ENCODE measurements around the gene RNF126.

The RNF126 gene

GRCh38 chr19:690203-690602 is 27.2 kb upstream of the RNF126 start:
- no peak for TF ChIP-seq CTCF (IDR thresholded peaks at IDR 0.05; ENCODE audit: control insufficient read depth, extremely low read depth, insufficient read depth)
- DNase-seq (ENCODE audit: low read depth): no peak
- H3K4me3 ChIP-seq (ENCODE audit: low read depth, low read length): no peak overlapping the region

DNA sequence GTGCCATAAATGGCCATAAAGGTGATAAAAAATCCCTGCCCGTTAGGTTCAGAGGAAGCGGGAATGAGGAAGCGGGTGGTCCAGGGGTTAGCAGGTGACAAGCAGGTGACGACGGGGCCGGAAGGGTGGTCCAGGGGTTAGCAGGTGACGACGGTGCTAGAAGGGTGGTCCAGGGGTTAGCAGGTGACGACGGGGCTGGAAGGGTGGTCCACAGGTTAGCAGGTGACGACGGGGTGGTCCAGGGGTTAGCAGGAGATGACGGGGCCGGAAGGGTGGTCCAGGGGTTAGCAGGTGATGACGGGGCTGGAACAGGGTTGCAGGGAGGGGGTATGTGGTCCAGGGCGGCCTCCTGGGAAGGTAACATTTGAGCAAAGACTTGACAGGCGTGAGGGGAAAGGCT is 26.0 kb upstream of the RNF126 start:
- no peak for TF ChIP-seq CTCF (IDR thresholded peaks at IDR 0.05; ENCODE audit: control insufficient read depth, extremely low read depth, insufficient read depth)
- no peak overlapping the region for H3K4me3 ChIP-seq (ENCODE audit: low read depth, low read length)
- DNase-seq (ENCODE audit: low read depth): no peak

DNA sequence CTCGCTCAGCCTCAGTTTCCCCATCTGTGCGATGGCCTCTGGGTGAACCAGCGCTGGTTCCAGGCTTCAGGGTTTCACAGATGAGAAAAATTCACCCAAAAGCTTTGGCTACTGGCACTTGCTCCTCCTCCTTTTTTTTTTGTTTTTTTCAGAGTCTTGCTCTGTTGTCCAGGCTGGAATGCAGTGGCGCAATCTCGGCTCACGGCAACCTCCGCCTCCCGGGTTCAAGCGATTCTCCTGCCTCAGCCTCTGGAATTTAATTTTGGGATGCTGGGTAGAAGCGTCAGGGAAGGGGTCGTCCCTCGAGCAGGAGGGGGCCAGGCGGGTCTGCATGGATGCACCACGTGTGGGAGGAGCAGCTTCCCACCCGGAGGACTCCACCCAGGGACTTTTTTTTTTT is 25.2 kb upstream of the RNF126 start:
- no peak for TF ChIP-seq CTCF (IDR thresholded peaks at IDR 0.05; ENCODE audit: control insufficient read depth, extremely low read depth, insufficient read depth)
- DNase-seq (ENCODE audit: low read depth): no peak
- H3K4me3 ChIP-seq (ENCODE audit: low read depth, low read length): no peak overlapping the region

- DNase-seq (ENCODE audit: low read depth): no peak
- no peak for TF ChIP-seq CTCF (IDR thresholded peaks at IDR 0.05; ENCODE audit: control insufficient read depth, extremely low read depth, insufficient read depth)
- H3K4me3 ChIP-seq (ENCODE audit: low read depth, low read length): no peak overlapping the region
These were observed 24.7 kb upstream of the RNF126 start for GRCh38 chr19:687569-688166.

GRCh38 chr19:686589-687297 is 23.7 kb upstream of the RNF126 start:
- DNase-seq (ENCODE audit: low read depth): no peak
- TF ChIP-seq CTCF (IDR thresholded peaks at IDR 0.05; ENCODE audit: control insufficient read depth, extremely low read depth, insufficient read depth): no peak
- H3K4me3 ChIP-seq (ENCODE audit: low read depth, low read length): no peak overlapping the region

- no peak for DNase-seq (ENCODE audit: low read depth)
- H3K4me3 ChIP-seq (ENCODE audit: low read depth, low read length): no peak overlapping the region
- no peak for TF ChIP-seq CTCF (IDR thresholded peaks at IDR 0.05; ENCODE audit: control insufficient read depth, extremely low read depth, insufficient read depth)
These were observed 22.5 kb upstream of the RNF126 start for GRCh38 chr19:685454-685931.

Measured in LNCaP clone FGC (cell line).